Posterior cingulate gyrus (tissue), 11 donors: ENCODE measurements around the gene PPP1R2.
A peak's percentile ranks its signal among the peaks of the same experiment; 100 is the strongest.
"Not testable (repeated sequence)": the region's sequence is repeated elsewhere in the genome, so short reads cannot be mapped to it uniquely, and the experiment has no call there.

Experiments used
- DNase-seq, 10 donors: peaks; one replicate each; pipeline versions ENCODE4 v3.0.0 to v3.0.0-alpha.2; 2020 to 2021; ENCODE audit warnings: mixed read lengths in 3 of 10
- intact Hi-C: fragments of 100-400 bp; cut with DNase I; formaldehyde crosslinking; loops from one replicate; pipeline ENCODE4 v1.15.1; 2023

Gene PPP1R2

DNA sequence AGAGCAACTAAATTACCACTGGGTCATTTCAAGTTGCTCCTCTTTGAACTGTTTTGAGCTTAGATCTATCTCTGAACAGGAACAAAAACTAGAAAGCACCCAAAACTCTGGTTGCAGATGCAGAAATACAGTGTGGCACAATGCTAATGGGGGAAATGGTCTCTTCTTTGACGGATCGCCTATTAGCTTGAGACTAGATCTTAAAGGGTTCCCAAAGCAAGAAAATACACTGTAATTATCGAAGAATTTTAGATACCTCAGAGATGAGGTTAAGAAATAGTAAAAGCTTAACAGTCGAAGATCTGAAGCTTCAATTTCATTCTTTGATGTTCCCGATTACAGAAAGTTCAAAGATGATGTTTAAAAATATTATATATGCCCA is 818 bp downstream of the PPP1R2 start:
- no peak for DNase-seq
- intact Hi-C loops, result loop anchor here (5.0 kb wide), 1 partner anchor 100 kb away; the partner anchor contains the start of gene ACAP2

- DNase-seq, result no peak
- intact Hi-C loops, result loop anchor here (5.0 kb wide), 1 partner anchor 98 kb away; the partner anchor contains the start of gene ACAP2
Measured at GRCh38 chr3:195540511-195540910, 2.6 kb downstream of the PPP1R2 start.

- DNase-seq, result no peak
Measured at GRCh38 chr3:195540027-195540426, 3.1 kb downstream of the PPP1R2 start.

GRCh38 chr3:195539479-195539878 is 3.6 kb downstream of the PPP1R2 start:
- DNase-seq, result no peak
- intact Hi-C loops, result no loop called here

More at GRCh38 chr3:195540027-195540426, 3.1 kb downstream of the PPP1R2 start:
- intact Hi-C loops, result loop anchor here (5.0 kb wide), 1 partner anchor 98 kb away; the partner anchor contains the start of gene ACAP2

DNA sequence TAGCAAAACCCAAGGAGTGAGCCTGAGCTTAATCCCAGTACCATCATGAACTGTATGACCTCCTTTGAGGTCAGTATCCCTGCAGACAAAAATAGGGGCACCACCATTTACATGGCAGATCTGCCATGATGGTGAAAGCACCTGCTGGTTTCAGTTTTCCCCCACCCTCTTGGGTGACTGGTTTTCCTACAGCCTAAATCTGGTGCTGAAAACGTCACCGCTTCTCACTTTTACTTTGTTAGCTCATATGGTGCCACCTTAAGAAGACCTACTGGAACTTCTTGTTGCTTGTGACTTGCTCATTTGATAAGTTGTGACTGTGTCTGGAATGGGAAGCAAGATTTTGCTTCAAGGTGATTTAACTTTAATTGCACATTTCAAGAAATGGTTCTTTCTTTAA is 5.1 kb downstream of the PPP1R2 start:
- intact Hi-C loops, result no loop called here
- no peak for DNase-seq

- intact Hi-C loops, result no loop called here
- no peak for DNase-seq
Measured at GRCh38 chr3:195535293-195535692, 7.8 kb downstream of the PPP1R2 start.

- intact Hi-C loops, result no loop called here
Measured at GRCh38 chr3:195532834-195533233, 10.3 kb downstream of the PPP1R2 start.

GRCh38 chr3:195532345-195532744 is 10.8 kb downstream of the PPP1R2 start:
- intact Hi-C loops, result no loop called here
- DNase-seq, result no peak

More at GRCh38 chr3:195532834-195533233, 10.3 kb downstream of the PPP1R2 start:
- no peak for DNase-seq

DNA sequence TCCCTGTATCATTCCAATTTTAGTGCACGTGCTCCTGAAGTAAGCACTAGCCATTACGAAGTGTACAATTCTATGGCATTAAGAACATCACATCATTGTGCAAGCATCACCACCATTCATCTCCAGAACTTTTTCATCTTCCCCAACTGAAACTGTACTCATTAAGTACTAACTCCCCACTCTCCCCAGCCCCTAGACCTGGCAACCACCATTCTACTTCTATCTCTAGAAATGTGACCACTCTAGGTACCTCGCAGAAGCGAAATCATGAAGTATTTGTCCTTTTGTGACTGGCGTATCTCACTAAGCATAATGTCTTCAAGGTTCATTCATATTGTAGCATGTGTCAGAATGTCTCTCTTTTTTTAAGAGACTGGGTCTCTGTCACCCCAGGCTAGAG is 11.4 kb downstream of the PPP1R2 start:
- intact Hi-C loops, result no loop called here
- DNase-seq, result no peak

DNA sequence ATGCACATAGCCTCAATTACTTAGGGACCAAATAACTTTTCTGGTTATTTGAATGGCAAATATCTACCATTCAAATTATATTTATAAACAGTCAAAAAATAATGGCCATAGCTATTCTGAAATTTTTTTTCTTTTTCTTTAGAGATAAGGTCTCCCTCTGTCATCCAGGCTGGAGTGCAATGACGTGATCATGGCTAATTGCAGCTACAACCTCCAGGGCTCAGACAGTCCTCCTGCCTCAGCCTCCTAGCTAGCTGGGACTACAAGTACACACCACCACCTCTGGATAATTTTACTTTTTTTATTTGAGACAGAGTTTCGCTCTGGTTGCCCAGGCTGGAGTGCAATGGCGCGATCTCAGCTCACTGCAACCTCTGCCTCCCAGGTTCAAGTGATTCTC is 16.6 kb downstream of the PPP1R2 start:
- intact Hi-C loops, result no loop called here
- no peak for DNase-seq

DNA sequence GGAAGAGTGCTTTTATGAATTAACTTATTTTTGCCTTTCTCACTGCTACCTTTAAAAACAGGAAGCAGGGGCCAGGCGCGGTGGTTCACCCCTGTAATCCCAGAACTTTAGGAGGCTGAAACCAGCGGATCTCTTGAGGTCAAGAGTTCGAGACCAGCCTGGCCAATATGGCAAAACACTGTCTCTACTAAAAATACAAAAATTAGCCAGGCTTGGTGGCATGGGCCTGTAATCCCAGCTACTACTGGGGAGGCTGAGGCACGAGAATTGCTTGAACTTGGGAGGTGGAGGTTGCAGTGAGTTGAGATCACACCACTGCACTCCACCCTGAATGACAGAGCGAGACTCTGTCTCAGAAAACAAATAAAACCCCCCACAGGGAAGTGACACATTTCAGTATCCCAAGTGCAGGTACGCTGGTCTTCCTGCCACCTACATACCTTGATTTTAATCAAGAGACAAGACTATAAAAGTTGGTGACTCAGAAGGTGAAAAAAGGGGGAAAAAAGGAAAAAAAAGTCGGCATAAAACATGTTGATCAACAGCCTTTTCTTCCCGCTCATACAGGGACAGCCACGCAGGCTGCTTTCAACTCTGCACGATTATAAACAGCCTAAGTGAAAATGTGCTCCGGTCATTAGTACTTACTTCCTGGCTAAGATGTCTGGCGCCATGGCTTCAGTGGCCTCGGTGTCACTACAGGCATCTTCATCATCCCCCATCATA is 18.8 kb downstream of the PPP1R2 start:
- intact Hi-C loops, result loop anchor here (5.0 kb wide), 2 partner anchors 82 to 852 kb away; partner anchors contain the start of genes ACAP2 and LSG1
- DNase-seq, result no peak

DNA sequence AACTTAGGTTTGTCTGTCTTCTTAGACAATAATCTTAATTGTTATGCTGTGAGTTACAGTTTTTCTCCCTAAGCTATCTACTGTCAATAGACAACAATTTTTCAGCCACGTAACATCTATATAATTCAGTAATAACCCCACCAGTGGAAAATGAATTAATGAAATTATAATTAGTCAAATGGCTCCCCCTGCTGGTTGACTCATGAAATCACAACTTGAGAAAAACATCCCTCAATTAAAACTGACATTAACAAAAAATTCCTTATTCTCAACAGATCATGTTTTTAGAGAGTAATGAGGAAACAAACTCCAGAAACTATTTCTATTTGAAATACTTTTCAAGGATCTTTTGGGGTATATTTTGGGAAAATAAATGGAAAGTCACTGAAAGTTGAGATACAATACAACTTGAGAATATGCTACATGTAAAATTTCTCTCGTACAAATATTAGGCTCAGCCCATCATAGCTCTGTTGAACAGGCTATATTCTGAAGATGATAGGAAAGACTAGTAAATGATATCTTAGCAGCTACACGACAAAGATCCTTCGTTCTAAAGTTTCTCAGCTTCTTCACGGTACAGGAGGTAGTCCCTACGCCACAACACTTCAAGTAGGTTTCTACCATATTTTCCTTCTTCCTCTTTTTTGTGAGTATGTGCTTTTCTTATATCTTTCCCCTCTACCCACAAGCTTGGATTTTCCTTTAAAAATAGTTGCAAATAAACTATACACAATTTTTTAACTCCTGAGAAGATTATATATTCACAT is 20.7 kb downstream of the PPP1R2 start:
- intact Hi-C loops, result loop anchor here (1.0 to 5.0 kb wide), 3 partner anchors 80 to 850 kb away; partner anchors contain the start of genes ACAP2, LSG1 and XXYLT1
- no peak for DNase-seq

GRCh38 chr3:195517030-195517429 is 26.1 kb downstream of the PPP1R2 start:
- DNase-seq, result no peak
- intact Hi-C loops, result no loop called here

GRCh38 chr3:195514610-195515235 is 28.4 kb downstream of the PPP1R2 start:
- intact Hi-C loops, DNase-seq: not testable (repeated sequence)

GRCh38 chr3:195512798-195513345 is 30.3 kb downstream of the PPP1R2 start:
- intact Hi-C loops, result no loop called here
- DNase-seq, result no peak

DNA sequence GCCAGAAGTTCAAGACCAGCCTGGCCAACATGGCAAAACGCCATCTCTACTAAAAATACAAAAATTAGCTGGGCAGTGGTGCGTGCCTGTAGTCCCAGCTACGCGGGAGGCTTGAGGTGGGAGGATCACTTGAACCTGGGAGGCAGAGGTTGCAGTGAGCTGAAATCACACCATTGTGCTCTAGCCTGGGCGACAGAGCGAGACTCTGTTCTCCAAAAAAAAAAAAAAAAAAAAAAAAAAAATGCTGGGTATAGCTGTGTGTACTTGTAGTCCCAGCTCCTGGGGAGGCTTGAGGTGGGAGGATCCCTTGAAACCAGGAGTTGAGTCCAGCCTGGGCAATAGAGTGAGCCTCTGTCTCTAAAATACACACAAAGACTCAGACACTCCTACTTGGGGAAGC is 32.0 kb downstream of the PPP1R2 start:
- peak in 1 of 10 donors; percentile 28 for DNase-seq
- intact Hi-C loops, result no loop called here

- DNase-seq, result no peak
- intact Hi-C loops, result no loop called here
Measured at GRCh38 chr3:195508185-195508584, 34.9 kb downstream of the PPP1R2 start.

DNA sequence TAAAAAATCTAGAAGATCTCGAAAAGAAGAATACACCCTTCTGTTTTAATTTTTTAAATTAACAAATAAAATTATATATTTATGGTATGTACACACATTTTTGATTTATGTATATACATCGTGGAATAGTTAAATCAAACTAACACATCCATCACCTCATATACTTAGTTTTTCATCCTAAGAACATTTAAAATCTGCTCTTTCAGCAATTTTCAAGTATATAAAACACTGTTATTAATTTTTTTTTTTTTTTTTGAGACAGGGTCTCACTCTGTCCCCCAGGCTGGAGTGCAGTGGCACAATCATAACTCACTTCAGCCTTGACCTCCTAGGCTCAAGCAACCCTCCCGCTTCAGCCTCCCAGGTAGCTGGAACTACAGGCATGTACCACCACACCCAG is 67.5 kb downstream of the PPP1R2 start:
- intact Hi-C loops, result no loop called here
- DNase-seq, result no peak

- not testable (repeated sequence) for DNase-seq
Measured at GRCh38 chr3:195475116-195475515, 68.0 kb downstream of the PPP1R2 start.

GRCh38 chr3:195468841-195469240 is 74.3 kb downstream of the PPP1R2 start:
- intact Hi-C loops, result no loop called here
- DNase-seq, result no peak

More at GRCh38 chr3:195475116-195475515, 68.0 kb downstream of the PPP1R2 start:
- intact Hi-C loops, result not testable (repeated sequence)

DNA sequence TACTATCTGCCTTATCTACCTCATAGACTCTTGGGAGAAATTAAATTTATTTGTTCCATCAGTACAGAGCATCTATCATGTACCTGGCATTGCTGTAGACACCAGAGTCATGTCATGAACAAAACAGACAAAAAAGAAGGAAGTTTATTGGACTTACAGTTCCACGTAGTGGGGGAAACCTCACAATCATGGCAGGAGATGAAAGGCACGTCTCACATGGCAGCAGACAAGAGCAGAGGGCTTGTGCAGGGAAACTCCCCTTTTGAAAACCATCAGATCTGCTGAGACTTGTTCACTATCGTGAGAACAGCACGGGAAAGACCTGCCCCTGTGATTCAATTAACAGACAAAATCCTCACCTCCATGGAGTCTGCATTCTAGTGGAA is 74.7 kb downstream of the PPP1R2 start:
- no peak for DNase-seq
- intact Hi-C loops, result no loop called here
